ENCODE data around the gene HOXA3.

The HOXA3 gene

DNA sequence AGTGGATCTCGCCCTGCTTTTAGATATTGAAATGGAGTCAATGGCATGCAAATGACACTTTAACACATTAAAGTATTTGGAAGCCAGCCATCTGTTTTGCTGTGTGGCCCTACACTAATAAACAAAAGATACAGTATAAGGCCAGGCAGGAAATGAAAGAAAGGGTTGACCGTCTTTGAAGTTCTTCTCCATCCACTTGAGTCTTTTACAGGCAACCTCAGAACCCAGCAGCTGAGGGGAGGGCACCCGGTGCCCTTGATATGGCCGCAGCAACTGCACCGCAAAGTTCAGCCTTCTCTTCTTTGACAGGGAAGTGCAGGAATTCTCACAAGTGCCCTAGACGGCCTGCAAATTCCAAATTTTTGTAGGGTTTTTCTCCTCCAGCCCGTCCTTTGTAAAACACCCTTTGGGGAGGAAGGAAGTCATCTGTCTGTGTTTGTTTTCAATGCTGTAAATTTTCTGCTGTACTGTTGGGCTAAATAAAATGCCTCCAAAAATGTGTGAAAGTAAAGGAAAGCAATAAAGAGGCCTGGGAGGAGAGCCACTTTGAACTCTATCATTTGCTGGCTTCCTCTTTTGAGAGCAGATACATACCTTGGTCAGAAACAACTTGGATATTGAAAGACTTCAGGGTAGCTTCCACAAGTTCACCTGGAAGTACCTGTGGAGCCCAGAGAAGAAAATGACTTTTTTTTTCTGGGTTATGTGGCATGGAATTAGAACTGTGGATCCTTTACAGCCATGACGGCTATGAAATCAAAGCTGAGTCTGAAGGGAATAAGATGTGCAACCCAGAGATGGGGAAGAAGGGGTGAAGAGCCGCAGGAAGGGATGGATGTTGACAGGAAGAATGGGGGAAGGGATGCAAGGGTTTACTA is 60.2 kb downstream of the HOXA3 start:
- Histone ChIP-seq H3K36me3 (replicated peaks) (no peaks in the 10 kb centered on the region), H3K4me3 (ENCODE audit: low read depth, low read length) (no peak overlapping the region), H3K27me3 (replicated peaks) (peaks cover 89% of the 10 kb centered on the region), H3K27ac (no peak overlapping the region)
- no peak for DNase-seq
- no peak for TF ChIP-seq CTCF (IDR thresholded peaks at IDR 0.05; ENCODE audit: low read depth, low read length, missing control alignments)
- in situ Hi-C loops (cut with HindIII; ENCODE audit: low pct_ligation_motif_present, low sequenced_read_pairs) = no loop called here

GRCh38 chr7:27091105-27091504 is 61.3 kb downstream of the HOXA3 start:
- Histone ChIP-seq H3K36me3 (replicated peaks) (no peaks in the 10 kb centered on the region), H3K27me3 (replicated peaks) (peaks cover 79% of the 10 kb centered on the region)

GRCh38 chr7:27088002-27088922 is 64.1 kb downstream of the HOXA3 start:
- Histone ChIP-seq H3K36me3 (replicated peaks) (no peaks in the 10 kb centered on the region), H3K4me3 (ENCODE audit: low read depth, low read length) (no peak overlapping the region), H3K27ac (no peak overlapping the region), H3K27me3 (replicated peaks) (peaks cover 52% of the 10 kb centered on the region)
- in situ Hi-C loops (cut with HindIII; ENCODE audit: low pct_ligation_motif_present, low sequenced_read_pairs) = no loop called here
- no peak for TF ChIP-seq CTCF (IDR thresholded peaks at IDR 0.05; ENCODE audit: low read depth, low read length, missing control alignments)
- DNase-seq = no peak

More at GRCh38 chr7:27091105-27091504, 61.3 kb downstream of the HOXA3 start:
- no peak for TF ChIP-seq CTCF (IDR thresholded peaks at IDR 0.05; ENCODE audit: low read depth, low read length, missing control alignments)
- in situ Hi-C loops (cut with HindIII; ENCODE audit: low pct_ligation_motif_present, low sequenced_read_pairs) = no loop called here
- no peak overlapping the region for H3K27ac ChIP-seq
- no peak overlapping the region for H3K4me3 ChIP-seq (ENCODE audit: low read depth, low read length)
- DNase-seq = no peak

- Histone ChIP-seq H3K36me3 (replicated peaks) (no peaks in the 10 kb centered on the region), H3K4me3 (ENCODE audit: low read depth, low read length) (no peak overlapping the region), H3K27ac (no peak overlapping the region), H3K27me3 (replicated peaks) (peaks cover 14% of the 10 kb centered on the region)
- TF ChIP-seq CTCF (IDR thresholded peaks at IDR 0.05; ENCODE audit: low read depth, low read length, missing control alignments) = no peak
- in situ Hi-C loops (cut with HindIII; ENCODE audit: low pct_ligation_motif_present, low sequenced_read_pairs) = no loop called here
- no peak for DNase-seq
Measured at GRCh38 chr7:27083646-27084045, 68.7 kb downstream of the HOXA3 start.

DNA sequence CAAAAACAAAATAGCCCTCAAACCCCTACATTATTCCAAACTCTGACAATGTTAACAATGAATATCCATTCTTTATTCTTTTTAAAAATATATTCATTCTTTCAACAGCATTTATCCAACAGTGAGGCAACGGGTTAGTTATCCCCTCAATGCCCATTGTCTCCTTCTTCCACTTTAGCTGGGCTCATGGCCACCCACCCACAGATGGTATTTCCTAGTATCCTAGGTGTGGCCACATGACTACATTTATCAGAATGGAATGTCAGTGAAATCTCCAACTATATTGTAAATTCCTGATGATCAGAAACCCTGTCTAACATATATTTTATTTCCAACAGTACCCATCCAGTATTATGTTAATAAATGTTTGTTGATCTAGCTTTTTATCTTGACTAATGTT is 70.2 kb downstream of the HOXA3 start:
- no peak for DNase-seq
- TF ChIP-seq CTCF (IDR thresholded peaks at IDR 0.05; ENCODE audit: low read depth, low read length, missing control alignments) = no peak
- no peaks in the 10 kb centered on the region for H3K36me3 ChIP-seq (replicated peaks)
- no peak overlapping the region for H3K4me3 ChIP-seq (ENCODE audit: low read depth, low read length)
- in situ Hi-C loops (cut with HindIII; ENCODE audit: low pct_ligation_motif_present, low sequenced_read_pairs) = no loop called here
- peaks cover under 1% of the 10 kb centered on the region for H3K27me3 ChIP-seq (replicated peaks)
- H3K27ac ChIP-seq = no peak overlapping the region
